ENCODE measurements around the gene GDPD4. TPM values are rescaled to one million over a fixed set of nuclear protein-coding genes. Genes with fewer than 3 reads are reported as not detected.

GDPD4 gene
- total RNA-seq, 1 experiment from 2014 or later, result not detected

DNA sequence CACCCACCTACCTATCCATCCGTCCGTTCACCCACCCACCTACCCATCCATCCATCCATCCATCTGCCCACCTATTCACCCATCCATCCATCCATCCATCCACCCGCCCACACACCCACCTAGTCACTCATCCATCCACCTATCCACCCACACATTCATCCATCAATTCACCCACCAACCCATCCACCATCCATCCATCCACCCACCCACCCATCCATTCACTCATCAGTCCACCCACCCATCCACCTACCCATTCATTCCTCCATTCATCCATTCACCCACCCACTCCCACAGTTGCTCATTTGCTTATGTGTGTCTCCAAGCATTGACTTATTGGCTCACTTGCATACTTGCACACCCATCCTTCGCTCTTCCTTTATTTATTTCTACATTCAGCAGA is 123.3 kb downstream of the GDPD4 start:
- CTCF ChIA-PET, result no interaction called here
- BruUV-seq (replicated peaks), result no TSS peak
- no peak overlapping the region for H3K4me3 Mint-ChIP-seq (ENCODE audit: low read depth, unreplicated experiment)

DNA sequence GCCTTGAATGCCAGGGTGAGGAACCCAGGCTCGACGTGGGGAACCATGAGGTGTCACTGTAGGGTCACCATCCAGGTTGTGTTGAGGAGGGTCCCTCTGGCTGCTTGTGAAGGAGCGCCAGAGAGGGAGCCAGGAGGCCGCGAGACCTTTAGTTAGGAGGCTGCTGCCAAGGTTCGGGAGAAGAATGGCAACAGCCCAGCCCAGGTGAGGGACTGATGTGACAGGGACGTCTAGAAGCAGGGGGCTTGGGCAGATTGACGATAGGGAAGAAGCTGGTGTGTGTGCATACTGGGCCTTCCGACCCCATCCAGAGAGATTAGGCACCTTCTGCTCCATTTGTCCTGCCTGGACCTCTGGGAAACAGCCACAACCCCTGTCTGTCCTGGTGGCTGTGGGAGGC is 124.5 kb downstream of the GDPD4 start:
- peaks cover 5% of the 10 kb centered on the region for H3K36me3 Mint-ChIP-seq (ENCODE audit: insufficient read depth, unreplicated experiment)
- intact Hi-C loops (cut with micrococcal nuclease; ENCODE audit: unreplicated experiment), result no loop called here
- TF ChIP-seq, protein P1, sequence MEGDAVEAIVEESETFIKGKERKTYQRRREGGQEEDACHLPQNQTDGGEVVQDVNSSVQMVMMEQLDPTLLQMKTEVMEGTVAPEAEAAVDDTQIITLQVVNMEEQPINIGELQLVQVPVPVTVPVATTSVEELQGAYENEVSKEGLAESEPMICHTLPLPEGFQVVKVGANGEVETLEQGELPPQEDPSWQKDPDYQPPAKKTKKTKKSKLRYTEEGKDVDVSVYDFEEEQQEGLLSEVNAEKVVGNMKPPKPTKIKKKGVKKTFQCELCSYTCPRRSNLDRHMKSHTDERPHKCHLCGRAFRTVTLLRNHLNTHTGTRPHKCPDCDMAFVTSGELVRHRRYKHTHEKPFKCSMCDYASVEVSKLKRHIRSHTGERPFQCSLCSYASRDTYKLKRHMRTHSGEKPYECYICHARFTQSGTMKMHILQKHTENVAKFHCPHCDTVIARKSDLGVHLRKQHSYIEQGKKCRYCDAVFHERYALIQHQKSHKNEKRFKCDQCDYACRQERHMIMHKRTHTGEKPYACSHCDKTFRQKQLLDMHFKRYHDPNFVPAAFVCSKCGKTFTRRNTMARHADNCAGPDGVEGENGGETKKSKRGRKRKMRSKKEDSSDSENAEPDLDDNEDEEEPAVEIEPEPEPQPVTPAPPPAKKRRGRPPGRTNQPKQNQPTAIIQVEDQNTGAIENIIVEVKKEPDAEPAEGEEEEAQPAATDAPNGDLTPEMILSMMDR (IDR thresholded peaks at IDR 0.05; ENCODE audit: unreplicated experiment), result no peak
- no peaks in the 10 kb centered on the region for H3K4me1 Mint-ChIP-seq (ENCODE audit: low read depth, unreplicated experiment)
- CTCF ChIA-PET, result no interaction called here
- BruUV-seq (replicated peaks), result no TSS peak
- DNase-seq, result no peak
- H3K4me3 Mint-ChIP-seq (ENCODE audit: low read depth, unreplicated experiment), result no peak overlapping the region
- H3K27ac Mint-ChIP-seq (ENCODE audit: unreplicated experiment), result no peak overlapping the region
- H3K9me3 Mint-ChIP-seq (ENCODE audit: low read depth, unreplicated experiment), result no peaks in the 10 kb centered on the region
- H3K27me3 Mint-ChIP-seq (ENCODE audit: unreplicated experiment), result peaks cover 4% of the 10 kb centered on the region

More for the DNA sequence above, 123.3 kb downstream of the GDPD4 start:
- peaks cover 6% of the 10 kb centered on the region for H3K36me3 Mint-ChIP-seq (ENCODE audit: insufficient read depth, unreplicated experiment)
- no peaks in the 10 kb centered on the region for H3K4me1 Mint-ChIP-seq (ENCODE audit: low read depth, unreplicated experiment)
- intact Hi-C loops (cut with micrococcal nuclease; ENCODE audit: unreplicated experiment), result no loop called here
- no peak for DNase-seq
- no peak overlapping the region for H3K27ac Mint-ChIP-seq (ENCODE audit: unreplicated experiment)
- TF ChIP-seq, protein P1 (IDR thresholded peaks at IDR 0.05; ENCODE audit: unreplicated experiment), result no peak
- no peaks in the 10 kb centered on the region for H3K9me3 Mint-ChIP-seq (ENCODE audit: low read depth, unreplicated experiment)
- peaks cover 16% of the 10 kb centered on the region for H3K27me3 Mint-ChIP-seq (ENCODE audit: unreplicated experiment)

DNA sequence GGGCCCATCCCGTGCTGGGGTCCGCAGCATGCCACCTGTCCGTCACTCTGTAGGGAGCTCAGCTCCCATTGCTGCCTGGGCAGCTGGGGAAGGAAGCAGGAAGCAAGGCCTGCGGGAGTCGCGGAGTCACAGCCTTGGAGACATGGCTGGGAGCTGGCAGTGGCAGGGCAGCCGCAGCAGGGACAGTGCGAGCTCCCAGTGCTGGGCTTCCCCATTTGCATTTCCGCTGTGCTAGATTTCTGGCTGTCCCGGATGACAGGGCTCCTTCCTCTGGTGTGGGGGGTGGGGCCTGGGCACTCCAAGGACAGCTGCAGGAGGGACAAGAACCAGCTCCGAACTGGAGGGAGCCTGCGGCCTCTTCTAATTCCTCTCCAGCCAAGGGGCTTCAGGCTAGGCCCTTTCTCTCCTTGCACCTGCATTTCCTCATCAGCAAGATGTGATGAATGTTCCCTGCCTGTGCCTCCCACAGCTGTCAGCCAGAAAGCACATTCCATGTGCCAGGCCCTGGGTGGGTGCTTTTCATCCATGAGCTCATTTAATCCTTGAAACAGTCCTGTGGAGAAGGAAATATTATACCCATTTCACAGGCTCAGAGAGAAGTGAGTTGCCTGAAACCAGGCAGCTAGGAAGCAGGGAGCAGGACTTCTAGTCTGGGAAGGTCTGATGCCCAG is 125.5 kb downstream of the GDPD4 start:
- intact Hi-C loops (cut with micrococcal nuclease; ENCODE audit: unreplicated experiment), result no loop called here
- TF ChIP-seq, protein P1 (IDR thresholded peaks at IDR 0.05; ENCODE audit: unreplicated experiment), result no peak
- no peaks in the 10 kb centered on the region for H3K27me3 Mint-ChIP-seq (ENCODE audit: unreplicated experiment)
- H3K9me3 Mint-ChIP-seq (ENCODE audit: low read depth, unreplicated experiment), result no peaks in the 10 kb centered on the region
- H3K4me3 Mint-ChIP-seq (ENCODE audit: low read depth, unreplicated experiment), result no peak overlapping the region
- H3K4me1 Mint-ChIP-seq (ENCODE audit: low read depth, unreplicated experiment), result no peaks in the 10 kb centered on the region
- no peak for DNase-seq
- CTCF ChIA-PET, result interaction anchor here (0.9 kb wide), 1 partner anchor 12 kb away, joined by 3 read pairs; no protein-coding TSS in a partner anchor
- H3K36me3 Mint-ChIP-seq (ENCODE audit: insufficient read depth, unreplicated experiment), result no peaks in the 10 kb centered on the region
- H3K27ac Mint-ChIP-seq (ENCODE audit: unreplicated experiment), result no peak overlapping the region
- no TSS peak for BruUV-seq (replicated peaks)

DNA sequence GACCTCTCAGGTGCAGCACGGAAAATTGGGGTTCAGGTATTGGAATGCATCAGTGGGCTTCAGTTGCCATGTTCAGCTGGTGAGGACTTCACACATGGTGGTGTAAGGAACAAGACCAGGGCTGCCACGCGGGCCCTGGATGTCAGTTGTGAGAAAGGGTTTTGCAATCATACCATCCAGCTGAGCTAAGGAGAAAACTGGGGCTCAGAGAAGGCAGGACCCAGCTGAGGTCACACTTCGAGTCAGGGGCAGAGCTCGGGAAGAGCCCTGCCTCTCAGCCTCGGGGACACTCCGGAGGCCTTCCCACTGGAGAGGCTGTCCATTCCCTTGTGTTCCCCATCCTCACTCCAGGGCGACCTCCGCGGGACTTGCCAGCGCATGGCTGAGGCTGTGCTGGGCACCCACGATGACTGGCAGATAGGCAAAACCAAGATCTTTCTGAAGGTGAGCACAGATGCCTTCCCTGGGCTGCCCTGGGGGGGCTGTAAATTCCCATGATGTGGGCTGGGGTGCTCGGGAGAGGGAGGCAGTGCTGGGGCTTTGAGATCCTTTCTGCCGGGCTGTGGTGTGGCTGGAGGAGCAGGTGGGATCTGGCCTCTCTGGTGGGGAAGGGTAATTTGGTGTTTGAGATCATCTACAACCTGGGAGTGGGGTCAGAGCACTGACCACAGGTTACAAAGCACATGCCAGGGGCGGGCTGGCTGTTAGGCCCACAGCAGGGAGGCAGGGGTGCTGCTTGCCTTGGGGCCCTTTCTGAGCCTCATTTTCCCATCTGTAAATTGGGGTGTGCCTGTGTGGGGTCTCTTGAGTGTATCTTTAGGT is 126.3 kb downstream of the GDPD4 start:
- CTCF ChIA-PET, result interaction anchor here (0.9 kb wide), 1 partner anchor 13 kb away, joined by 3 read pairs; no protein-coding TSS in a partner anchor

More for the DNA sequence above, 126.3 kb downstream of the GDPD4 start:
- Mint-ChIP-seq H3K27ac (ENCODE audit: unreplicated experiment) (no peak overlapping the region), H3K9me3 (ENCODE audit: low read depth, unreplicated experiment) (no peaks in the 10 kb centered on the region), H3K4me3 (ENCODE audit: low read depth, unreplicated experiment) (no peak overlapping the region), H3K27me3 (ENCODE audit: unreplicated experiment) (no peaks in the 10 kb centered on the region), H3K4me1 (ENCODE audit: low read depth, unreplicated experiment) (no peaks in the 10 kb centered on the region), H3K36me3 (ENCODE audit: insufficient read depth, unreplicated experiment) (no peaks in the 10 kb centered on the region)
- intact Hi-C loops (cut with micrococcal nuclease; ENCODE audit: unreplicated experiment), result no loop called here
- no TSS peak for BruUV-seq (replicated peaks)
- TF ChIP-seq, protein P1 (IDR thresholded peaks at IDR 0.05; ENCODE audit: unreplicated experiment), result no peak
- no peak for DNase-seq
